Left colon (tissue), 2 donors: ENCODE data around the gene FAM174C. TPM values are rescaled to one million over a fixed set of nuclear protein-coding genes. Genes with fewer than 3 reads are reported as not detected.

Experiments
- ATAC-seq: fragments of 200-7000 bp; cut with Tn5 transposase; one replicate; pipeline ENCODE4 v1.9.1; 2020; ENCODE audit warnings: mild to moderate bottlenecking, moderate library complexity
- DNase-seq, 2 donors: peaks; one replicate each; pipeline ENCODE4 v3.0.0-alpha.2; 2020
- intact Hi-C, 2 donors: fragments of 100-400 bp; cut with DNase I in 1 of 2; cut with micrococcal nuclease in 1 of 2; formaldehyde crosslinking; loops; one replicate each; pipeline versions ENCODE4 v1.11.2 to v1.14.0; 2022; cut with DNase I, micrococcal nuclease
- total RNA-seq, 2 donors: library from RNA; stranded (reverse); fragmentation: NEBNext Ultra II Directional; extraction: Animal tissue kit (Norgen Biotek cat#: 25700); gene quantifications; one replicate each; pipeline ENCODE4 v1.2.1, GENCODE V29; 2021
- donor health status: DM: no; HTN: no; CAD: no.
- donor health status: DM: yes; HTN: yes; CAD: no.

FAM174C gene
- total RNA-seq, 2 donors from 2014 or later, result 43.7 to 48.9 TPM

GRCh38 chr19:1247748-1248138 is 27.6 kb upstream of the FAM174C start:
- no peak for ATAC-seq
- intact Hi-C loops, result no loop called here
- no peak for DNase-seq

GRCh38 chr19:1248139-1248785 is 27.1 kb upstream of the FAM174C start, which contains the start of gene MIDN:
TSS of gene MIDN (plus strand) at chr19:1248583. CDS start at chr19:1250297, 1,714 bp downstream.
- intact Hi-C loops, result no loop called here
- DNase-seq (peak; percentile 82 to 84), ATAC-seq (peak; percentile 31)

- peak; percentile 85 to 88 for DNase-seq
- peak; percentile 16 for ATAC-seq
- intact Hi-C loops, result no loop called here
These were observed 26.5 kb upstream of the FAM174C start for GRCh38 chr19:1248786-1249297.

- DNase-seq (peak; percentile 92 to 94), ATAC-seq (peak; percentile 33)
- intact Hi-C loops, result no loop called here
These were observed 25.9 kb upstream of the FAM174C start for GRCh38 chr19:1249298-1249989.

- intact Hi-C loops, result no loop called here
- ATAC-seq (no peak), DNase-seq (no peak)
These were observed 25.3 kb upstream of the FAM174C start for GRCh38 chr19:1249990-1250436.

- intact Hi-C loops, result no loop called here
- DNase-seq (peak; percentile 78 to 84), ATAC-seq (no peak)
These were observed 24.7 kb upstream of the FAM174C start for GRCh38 chr19:1250437-1251260.

- ATAC-seq, result peak; percentile 14
- peak; percentile 86 for DNase-seq
- intact Hi-C loops, result no loop called here
These were observed 23.8 kb upstream of the FAM174C start for GRCh38 chr19:1251330-1252220.

- ATAC-seq, result peak; percentile 14
- intact Hi-C loops, result no loop called here
These were observed 23.0 kb upstream of the FAM174C start for GRCh38 chr19:1252221-1252820.

GRCh38 chr19:1252821-1253513 is 22.4 kb upstream of the FAM174C start:
- peak; percentile 36 for ATAC-seq
- peak; percentile 88 to 93 for DNase-seq
- intact Hi-C loops, result no loop called here

More at GRCh38 chr19:1252221-1252820, 23.0 kb upstream of the FAM174C start:
- peak; percentile 82 to 87 for DNase-seq

GRCh38 chr19:1253514-1254080 is 21.7 kb upstream of the FAM174C start:
- peak in 1 of 2 donors; percentile 75 for DNase-seq
- peak; percentile 3 for ATAC-seq
- intact Hi-C loops, result no loop called here

- peak; percentile 40 to 63 for DNase-seq
- no peak for ATAC-seq
- intact Hi-C loops, result no loop called here
These were observed 21.2 kb upstream of the FAM174C start for GRCh38 chr19:1254081-1254527.

GRCh38 chr19:1254530-1255185 is 20.7 kb upstream of the FAM174C start:
- ATAC-seq, result no peak
- intact Hi-C loops, result no loop called here
- no peak for DNase-seq

GRCh38 chr19:1255186-1256161 is 19.9 kb upstream of the FAM174C start:
- intact Hi-C loops, result no loop called here
- no peak for ATAC-seq
- DNase-seq, result peak in 1 of 2 donors; percentile 28

GRCh38 chr19:1256646-1257474 is 18.5 kb upstream of the FAM174C start:
- no peak for ATAC-seq
- intact Hi-C loops, result no loop called here
- DNase-seq, result peak in 1 of 2 donors; percentile 23
